Testis (tissue), 3 donors: ENCODE data around the gene MATN1. TPM values are rescaled to one million over a fixed set of nuclear protein-coding genes. Genes with fewer than 3 reads are reported as not detected.

Source experiments
- DNase-seq: peaks from one replicate; pipeline ENCODE4 v3.0.0-alpha.2; 2019
- H3K27ac ChIP-seq, 2 donors: fragments of 200-600 bp; sonication (generic); one replicate each; pipeline ENCODE4 v1.5.1; 2019
- H3K27me3 ChIP-seq: fragments of 200-600 bp; sonication (generic); one replicate; pipeline ENCODE4 v1.5.1; 2019
- H3K36me3 ChIP-seq: fragments of 200-600 bp; sonication (generic); one replicate; pipeline ENCODE4 v1.5.1; 2017; ENCODE audit warnings: low read depth; ENCODE audit errors: missing control alignments
- H3K4me1 ChIP-seq: fragments of 200-600 bp; sonication (generic); one replicate; pipeline ENCODE4 v1.5.1; 2019
- H3K4me3 ChIP-seq, 2 donors: fragments of 200-600 bp; sonication (generic); one replicate each; pipeline ENCODE4 v1.5.1; 2017 to 2019
- H3K9me3 ChIP-seq: fragments of 200-600 bp; sonication (generic); one replicate; pipeline ENCODE4 v1.5.1; 2017
- CTCF ChIP-seq, 3 experiments: fragments of 450-650 bp in 2 of 3; fragments of 200-600 bp in 1 of 3; sonication (generic) in 1 of 3; IDR thresholded peaks; one replicate each; pipeline ENCODE4 v1.5.1; 2016 to 2019; ENCODE audit warnings: antibody characterized with exemption in 3 of 3, mild to moderate bottlenecking in 2 of 3, moderate library complexity in 1 of 3
- POLR2A ChIP-seq: fragments of 450-650 bp; IDR thresholded peaks from one replicate; pipeline ENCODE4 v1.6.1; 2017; ENCODE audit warnings: antibody characterized with exemption, mild to moderate bottlenecking, moderate library complexity
- WGBS, 2 donors: methylation state at CpG; one replicate each; pipeline ENCODE4 v1.1.5; 2018; 5-methylcytosine and 5-hydroxymethylcytosine counted together
- intact Hi-C: fragments of 100-400 bp; cut with DNase I; formaldehyde crosslinking; loops from one replicate; pipeline ENCODE4 v1.15.1; 2023; ENCODE audit warnings: low total_unique reads
- polyA plus RNA-seq: library from polyadenylated mRNA; stranded (reverse); fragments of 350-450 nt; fragmentation: Illumina TruSeq; extraction: RNeasy Lipid Tissue Mini Kit (QIAGEN cat#74804); gene quantifications from one replicate; pipeline ENCODE4 v1.2.3, GENCODE V29; 2014; ENCODE audit warnings: low read depth, low replicate concordance; ENCODE audit not compliant: insufficient read depth
- total RNA-seq, 2 donors: library from RNA; depleted of rRNA; stranded (reverse); fragments of >200 nt; gene quantifications; one replicate each; pipeline ENCODE4 v1.2.3, GENCODE V29; 2016

Gene MATN1
- total and polyA plus RNA-seq, 3 donors from 2014 or later, result 0.32 to 0.62 (median 0.55) TPM

- no peaks in the 10 kb centered on the region for H3K36me3 ChIP-seq
- H3K27ac ChIP-seq, result no peak overlapping the region
- no peaks in the 10 kb centered on the region for H3K27me3 ChIP-seq
- TF ChIP-seq CTCF (IDR thresholded peaks at IDR 0.05) (no peak), POLR2A (no peak)
- 83 to 85% methylated on average over 10 of the region's 10 CpGs for WGBS, 2 donors
- H3K4me1 ChIP-seq, result no peaks in the 10 kb centered on the region
- no peaks in the 10 kb centered on the region for H3K9me3 ChIP-seq
- intact Hi-C loops, result no loop called here
- H3K4me3 ChIP-seq, result no peak overlapping the region
- no peak for DNase-seq
Measured at GRCh38 chr1:30738715-30739559, 15.6 kb upstream of the MATN1 start.

GRCh38 chr1:30738040-30738714, 14.8 kb upstream of the MATN1 start:
- H3K27me3 ChIP-seq, result no peaks in the 10 kb centered on the region
- TF ChIP-seq POLR2A, result no peak
- TF ChIP-seq CTCF (IDR thresholded peaks at IDR 0.05), result no peak
- WGBS, 2 donors, result 84 to 93% methylated on average over 5 of the region's 5 CpGs
- no peaks in the 10 kb centered on the region for H3K4me1 ChIP-seq
- intact Hi-C loops, result no loop called here
- no peak overlapping the region for H3K27ac ChIP-seq
- no peak for DNase-seq
- no peak overlapping the region for H3K4me3 ChIP-seq
- H3K9me3 ChIP-seq, result no peaks in the 10 kb centered on the region
- no peaks in the 10 kb centered on the region for H3K36me3 ChIP-seq

GRCh38 chr1:30737357-30738039, 14.1 kb upstream of the MATN1 start:
- no peaks in the 10 kb centered on the region for H3K36me3 ChIP-seq
- H3K27me3 ChIP-seq, result no peaks in the 10 kb centered on the region
- no peaks in the 10 kb centered on the region for H3K9me3 ChIP-seq
- no peak for TF ChIP-seq CTCF (IDR thresholded peaks at IDR 0.05)
- TF ChIP-seq POLR2A, result no peak
- 92 to 99% methylated on average over 14 of the region's 14 CpGs for WGBS, 2 donors
- intact Hi-C loops, result no loop called here
- H3K4me3 ChIP-seq, result no peak overlapping the region
- no peak overlapping the region for H3K27ac ChIP-seq
- no peak for DNase-seq
- H3K4me1 ChIP-seq, result no peaks in the 10 kb centered on the region

GRCh38 chr1:30735668-30736498, 12.5 kb upstream of the MATN1 start:
- TF ChIP-seq CTCF (IDR thresholded peaks at IDR 0.05) (no peak), POLR2A (no peak)
- WGBS, 2 donors, result 92 to 93% methylated on average over 6 of the region's 6 CpGs
- intact Hi-C loops, result no loop called here

More at GRCh38 chr1:30735668-30736498, 12.5 kb upstream of the MATN1 start:
- H3K9me3 ChIP-seq, result no peaks in the 10 kb centered on the region
- no peak overlapping the region for H3K4me3 ChIP-seq
- no peaks in the 10 kb centered on the region for H3K4me1 ChIP-seq
- H3K27me3 ChIP-seq, result no peaks in the 10 kb centered on the region
- no peak overlapping the region for H3K27ac ChIP-seq
- no peaks in the 10 kb centered on the region for H3K36me3 ChIP-seq
- DNase-seq, result no peak
